GM12873 (cell line): Measurements from ENCODE around the gene C1QTNF3.

Experiments
- TF ChIP-seq, protein P1 (sequence below): IDR thresholded peaks from 2 replicates; pipeline ENCODE4 v1.5.1; 2012; ENCODE audit warnings: low read depth, mild to moderate bottlenecking, moderate library complexity, low read length, control low read depth; ENCODE audit not compliant: insufficient read depth; ENCODE audit errors: missing control alignments

Gene C1QTNF3

DNA sequence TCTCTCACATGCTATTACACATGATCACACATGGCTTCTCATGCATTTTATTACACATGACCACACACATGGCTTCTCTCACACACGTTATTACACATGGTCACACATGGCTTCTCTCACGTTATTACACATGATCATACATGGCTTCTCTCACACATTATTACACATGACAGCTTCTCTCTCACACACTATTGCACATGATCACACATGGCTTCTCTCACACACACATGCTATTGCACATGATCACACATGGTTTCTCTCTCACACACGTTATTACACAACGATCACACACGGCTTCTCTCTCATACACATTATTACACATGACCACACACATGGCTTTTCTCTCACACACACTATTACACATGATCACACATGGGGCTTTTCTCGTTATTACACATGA, 57.6 kb downstream of the C1QTNF3 start:
- TF ChIP-seq, protein P1, sequence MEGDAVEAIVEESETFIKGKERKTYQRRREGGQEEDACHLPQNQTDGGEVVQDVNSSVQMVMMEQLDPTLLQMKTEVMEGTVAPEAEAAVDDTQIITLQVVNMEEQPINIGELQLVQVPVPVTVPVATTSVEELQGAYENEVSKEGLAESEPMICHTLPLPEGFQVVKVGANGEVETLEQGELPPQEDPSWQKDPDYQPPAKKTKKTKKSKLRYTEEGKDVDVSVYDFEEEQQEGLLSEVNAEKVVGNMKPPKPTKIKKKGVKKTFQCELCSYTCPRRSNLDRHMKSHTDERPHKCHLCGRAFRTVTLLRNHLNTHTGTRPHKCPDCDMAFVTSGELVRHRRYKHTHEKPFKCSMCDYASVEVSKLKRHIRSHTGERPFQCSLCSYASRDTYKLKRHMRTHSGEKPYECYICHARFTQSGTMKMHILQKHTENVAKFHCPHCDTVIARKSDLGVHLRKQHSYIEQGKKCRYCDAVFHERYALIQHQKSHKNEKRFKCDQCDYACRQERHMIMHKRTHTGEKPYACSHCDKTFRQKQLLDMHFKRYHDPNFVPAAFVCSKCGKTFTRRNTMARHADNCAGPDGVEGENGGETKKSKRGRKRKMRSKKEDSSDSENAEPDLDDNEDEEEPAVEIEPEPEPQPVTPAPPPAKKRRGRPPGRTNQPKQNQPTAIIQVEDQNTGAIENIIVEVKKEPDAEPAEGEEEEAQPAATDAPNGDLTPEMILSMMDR = no peak

DNA sequence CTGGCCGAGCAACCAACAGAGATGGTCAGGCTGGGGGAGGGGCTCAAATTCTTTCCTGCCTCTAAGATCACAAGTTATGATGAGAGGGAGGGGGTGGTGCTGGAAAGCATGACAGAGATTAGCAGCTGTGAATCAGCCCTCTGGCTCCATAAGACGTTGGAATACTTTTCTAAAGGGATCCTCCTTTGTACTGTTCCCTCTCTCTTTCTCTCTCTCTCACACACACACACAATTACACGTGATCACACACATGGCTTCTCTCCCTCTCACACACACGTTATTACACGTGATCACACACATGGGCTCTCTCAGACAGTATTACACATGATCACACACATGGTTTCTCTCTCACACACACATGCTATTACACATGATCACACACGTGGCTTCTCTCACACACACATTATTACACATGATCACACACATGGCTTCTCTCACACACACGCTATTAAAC, 58.3 kb downstream of the C1QTNF3 start, which contains the start of gene SLC45A2:
TSS of gene SLC45A2 (minus strand) at position 23 of the 454 bp plus-strand sequence. CDS start 110 bp downstream, outside the sequence.
- TF ChIP-seq, protein P1 = no peak

DNA sequence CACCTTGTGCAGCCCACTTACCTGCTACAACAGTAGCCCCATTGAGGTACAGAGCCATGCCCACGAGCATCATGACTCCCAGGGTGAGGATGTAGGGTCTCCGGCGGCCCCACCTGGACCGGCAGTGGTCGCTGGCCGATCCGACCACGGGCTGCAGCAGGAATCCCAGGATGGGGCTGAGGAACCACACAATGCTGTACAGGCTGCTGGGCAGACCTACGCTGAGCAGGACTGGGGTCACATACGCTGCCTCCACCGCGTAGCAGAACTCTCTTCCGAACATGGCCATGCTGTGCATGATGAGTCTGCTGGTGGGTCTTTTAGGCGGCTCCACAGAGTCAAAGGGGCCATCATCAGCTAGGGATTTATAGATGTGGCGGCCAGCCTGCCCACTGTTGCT, 58.8 kb downstream of the C1QTNF3 start:
- TF ChIP-seq, protein P1 = no peak

DNA sequence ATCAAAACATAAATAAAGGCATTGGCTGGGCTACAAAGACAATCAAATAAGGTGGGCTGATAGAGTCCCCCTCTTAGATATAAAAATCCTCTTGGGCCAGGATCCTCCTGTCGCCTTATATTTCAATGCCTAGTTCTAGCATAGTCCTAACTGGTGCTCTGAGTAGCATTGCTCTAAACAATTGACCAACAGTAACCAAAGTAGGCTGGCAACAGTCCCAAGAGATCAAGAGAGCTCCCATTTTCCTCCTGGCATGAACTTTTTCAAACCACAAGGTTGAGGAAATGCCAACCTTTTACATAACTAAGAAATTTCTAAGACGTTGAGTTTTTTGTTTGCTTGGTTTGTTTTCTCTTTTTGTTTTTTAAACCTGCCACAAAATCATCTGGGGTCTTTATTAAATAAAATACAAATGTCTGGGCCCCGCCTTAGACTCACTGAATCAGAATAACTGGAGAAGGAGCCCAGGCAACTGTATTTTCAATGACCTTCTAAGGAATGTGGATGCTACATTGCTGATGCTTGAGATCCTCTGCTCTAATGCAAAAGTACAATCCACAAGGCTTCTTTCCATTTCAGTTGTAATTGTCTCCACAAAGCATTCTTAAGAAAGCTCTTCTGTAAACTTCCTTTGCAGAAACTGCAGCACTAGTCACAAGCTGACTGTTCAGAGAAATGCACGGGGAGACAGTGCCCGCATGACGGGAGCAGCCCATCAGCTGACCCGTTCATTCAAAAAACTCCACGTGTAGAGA, 61.4 kb downstream of the C1QTNF3 start:
- TF ChIP-seq, protein P1 = no peak

DNA sequence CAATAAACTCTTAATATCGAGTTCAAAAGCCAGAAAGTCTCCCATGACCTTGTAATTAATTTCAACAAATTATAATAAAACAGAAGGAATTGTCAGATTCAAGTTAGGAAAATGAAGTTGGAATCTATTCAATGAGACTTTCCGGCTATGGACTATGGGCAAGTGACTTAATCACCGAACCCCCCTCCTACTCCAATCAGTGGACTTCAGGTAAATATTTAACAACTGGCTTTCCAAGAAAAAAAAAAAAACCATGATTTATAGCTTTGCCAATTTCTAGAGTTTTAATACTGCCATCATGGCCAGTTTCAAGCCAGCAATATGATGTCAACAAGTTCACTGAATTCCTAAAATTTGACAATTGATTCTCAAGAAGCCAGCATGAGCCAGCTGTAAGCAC, 63.0 kb downstream of the C1QTNF3 start:
- TF ChIP-seq, protein P1 = no peak

DNA sequence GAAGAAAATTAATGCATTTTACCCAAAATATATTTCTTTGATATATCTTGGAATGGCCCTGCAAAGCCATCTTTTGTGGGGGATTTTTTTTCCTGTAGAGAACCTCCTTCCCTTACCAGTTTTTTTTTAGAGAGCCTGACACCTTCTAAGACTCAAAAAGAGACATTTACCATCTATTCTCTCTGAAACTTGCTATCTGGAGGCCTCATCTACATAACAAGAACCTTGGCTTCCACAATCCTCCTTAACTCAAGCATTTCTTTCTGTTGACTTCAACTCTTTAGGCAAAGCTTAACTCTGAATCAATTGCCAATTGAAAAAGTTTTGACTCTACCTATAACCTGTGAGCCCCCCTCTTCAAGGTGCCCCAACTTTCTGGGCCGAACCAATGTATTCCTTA, 64.7 kb downstream of the C1QTNF3 start:
- TF ChIP-seq, protein P1 = no peak

DNA sequence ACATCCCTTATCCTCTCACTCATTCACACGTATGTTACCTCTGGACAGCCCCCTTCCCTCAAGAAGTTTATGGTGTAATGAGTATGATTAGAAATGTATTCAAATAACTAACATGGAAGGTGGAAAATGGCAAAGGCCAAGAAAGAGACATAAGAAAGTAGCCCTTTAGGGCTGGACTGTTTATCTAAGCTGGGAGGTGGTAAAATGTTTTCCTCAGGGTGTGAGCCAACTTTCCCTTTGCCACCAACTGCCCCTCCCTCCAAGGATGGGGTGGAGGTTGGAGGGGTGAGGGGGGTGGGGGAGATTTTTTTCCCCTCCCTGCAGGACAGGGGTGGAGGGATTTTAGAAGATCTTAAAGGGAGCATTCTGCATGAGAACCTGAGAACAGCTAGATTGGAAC, 66.7 kb downstream of the C1QTNF3 start:
- TF ChIP-seq, protein P1 = no peak
